Measurements from ENCODE around the gene STK32C.

The STK32C gene

DNA sequence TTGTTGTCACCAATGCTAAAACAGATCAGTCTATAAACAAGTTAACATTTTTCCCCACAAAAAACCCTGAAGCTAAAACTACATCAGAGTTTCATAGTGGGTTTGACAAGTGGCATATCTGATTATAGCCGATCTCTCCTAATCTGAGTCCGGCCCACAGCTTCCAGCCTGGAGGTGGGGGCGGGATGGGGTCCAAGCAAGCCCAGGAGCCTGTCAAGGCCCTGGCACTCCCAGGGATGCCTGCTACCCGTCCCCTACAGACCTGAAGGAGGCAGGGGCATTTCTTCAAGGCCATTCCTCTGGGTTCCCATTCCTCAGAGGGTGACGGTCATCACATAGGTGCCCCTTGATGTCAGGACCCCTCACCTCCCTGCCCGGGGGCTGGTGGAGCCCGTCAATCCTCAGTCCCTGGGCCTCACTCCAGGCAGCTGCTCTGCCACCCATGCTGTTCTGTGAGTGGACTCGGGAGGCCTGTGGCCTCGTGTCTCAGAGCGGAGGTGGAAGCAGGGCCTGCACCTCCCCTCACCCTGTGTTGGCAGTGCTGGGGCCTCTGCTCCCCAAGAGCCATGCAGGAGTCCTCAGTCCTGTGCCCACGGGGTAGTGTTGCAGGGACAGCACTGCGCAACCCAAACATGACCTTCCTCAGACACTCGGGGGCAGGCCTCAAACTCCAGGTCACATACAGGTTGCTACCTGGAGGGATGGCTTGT lies 112.2 kb downstream of the STK32C start:
- DNase-seq, result no peak

DNA sequence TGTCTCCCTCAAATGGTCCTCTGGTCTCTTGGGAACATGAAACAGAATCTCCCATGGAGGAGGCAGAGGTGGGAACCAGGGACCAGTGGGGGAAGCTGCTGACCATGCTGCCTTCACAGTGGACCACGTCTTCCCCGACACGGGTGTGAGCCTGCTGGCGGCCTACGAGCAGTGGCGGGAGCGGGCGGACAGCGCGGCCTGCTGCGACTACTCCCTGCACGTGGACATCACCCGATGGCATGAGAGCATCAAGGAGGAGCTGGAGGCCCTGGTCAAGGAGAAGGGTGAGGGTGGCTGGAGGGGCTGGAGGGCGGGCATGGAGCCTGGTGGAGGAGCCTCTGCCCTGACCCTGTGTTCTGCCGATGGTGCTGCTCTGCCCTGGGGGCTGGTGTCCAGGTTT lies 113.0 kb downstream of the STK32C start:
- no peak for DNase-seq

DNA sequence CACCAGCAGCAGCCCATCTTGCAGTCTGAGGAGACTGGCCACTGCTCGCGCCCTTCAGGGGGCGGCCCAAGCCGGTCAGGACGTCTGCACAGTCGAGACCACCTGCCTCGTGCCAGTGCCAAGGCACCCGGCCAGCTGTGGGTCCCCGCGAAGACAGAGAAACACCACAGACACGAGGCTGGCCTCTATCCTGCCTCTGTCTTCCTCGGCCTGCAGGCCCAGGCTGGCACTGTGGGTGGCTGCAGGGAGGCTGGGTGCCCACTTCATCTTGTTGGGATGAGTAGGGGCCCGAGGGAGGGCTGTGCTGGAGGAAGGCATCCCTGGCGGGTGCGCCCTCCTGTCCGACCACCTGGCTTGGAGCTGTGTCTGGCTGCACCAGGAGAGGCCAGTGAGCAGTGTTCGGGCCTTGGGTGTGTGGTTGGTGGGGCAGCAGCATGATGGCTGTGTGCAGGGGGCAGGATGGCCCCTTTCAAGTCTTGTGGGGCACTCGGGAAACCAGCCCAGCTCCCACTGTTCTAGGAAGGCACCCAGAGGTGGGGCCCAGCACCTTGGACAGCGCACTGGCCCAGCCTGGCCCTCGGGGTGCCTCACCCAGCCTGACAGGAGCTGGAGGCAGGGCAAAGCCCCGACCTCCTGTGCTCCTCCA lies 113.7 kb downstream of the STK32C start:
- DNase-seq, result peak; percentile 54

DNA sequence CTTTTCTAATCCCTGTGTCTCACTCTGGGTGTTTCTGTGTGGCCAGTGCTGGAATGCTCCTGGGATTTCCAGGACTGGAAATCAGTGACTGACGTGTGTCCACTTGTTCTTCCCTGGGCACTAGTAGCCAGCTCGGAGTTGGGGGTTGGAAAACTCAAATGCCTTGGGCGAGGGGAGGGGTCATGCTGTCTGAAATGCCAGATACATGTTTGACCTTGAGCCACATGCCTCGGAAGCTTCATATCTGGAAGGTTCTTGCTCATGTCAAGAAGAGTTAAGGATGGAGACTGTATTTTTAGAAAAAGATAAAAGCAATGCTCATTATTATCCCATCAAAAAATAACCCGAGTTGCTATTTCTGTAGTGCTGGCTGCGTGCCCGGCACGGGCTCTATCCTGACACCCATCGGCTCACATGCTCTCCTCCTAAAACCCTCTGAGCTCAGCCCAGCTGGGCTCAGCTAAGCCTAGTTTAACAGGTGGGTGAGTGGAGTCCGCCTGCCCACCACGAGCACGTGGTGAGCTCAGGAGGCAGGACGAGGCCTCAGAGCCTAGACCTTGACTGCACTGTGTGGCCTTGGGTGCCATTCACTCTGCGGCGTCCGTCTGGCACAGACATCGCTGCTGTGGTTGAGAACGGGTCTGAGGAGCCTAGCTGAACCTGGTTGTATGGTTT lies 114.6 kb downstream of the STK32C start:
- DNase-seq, result no peak

DNA sequence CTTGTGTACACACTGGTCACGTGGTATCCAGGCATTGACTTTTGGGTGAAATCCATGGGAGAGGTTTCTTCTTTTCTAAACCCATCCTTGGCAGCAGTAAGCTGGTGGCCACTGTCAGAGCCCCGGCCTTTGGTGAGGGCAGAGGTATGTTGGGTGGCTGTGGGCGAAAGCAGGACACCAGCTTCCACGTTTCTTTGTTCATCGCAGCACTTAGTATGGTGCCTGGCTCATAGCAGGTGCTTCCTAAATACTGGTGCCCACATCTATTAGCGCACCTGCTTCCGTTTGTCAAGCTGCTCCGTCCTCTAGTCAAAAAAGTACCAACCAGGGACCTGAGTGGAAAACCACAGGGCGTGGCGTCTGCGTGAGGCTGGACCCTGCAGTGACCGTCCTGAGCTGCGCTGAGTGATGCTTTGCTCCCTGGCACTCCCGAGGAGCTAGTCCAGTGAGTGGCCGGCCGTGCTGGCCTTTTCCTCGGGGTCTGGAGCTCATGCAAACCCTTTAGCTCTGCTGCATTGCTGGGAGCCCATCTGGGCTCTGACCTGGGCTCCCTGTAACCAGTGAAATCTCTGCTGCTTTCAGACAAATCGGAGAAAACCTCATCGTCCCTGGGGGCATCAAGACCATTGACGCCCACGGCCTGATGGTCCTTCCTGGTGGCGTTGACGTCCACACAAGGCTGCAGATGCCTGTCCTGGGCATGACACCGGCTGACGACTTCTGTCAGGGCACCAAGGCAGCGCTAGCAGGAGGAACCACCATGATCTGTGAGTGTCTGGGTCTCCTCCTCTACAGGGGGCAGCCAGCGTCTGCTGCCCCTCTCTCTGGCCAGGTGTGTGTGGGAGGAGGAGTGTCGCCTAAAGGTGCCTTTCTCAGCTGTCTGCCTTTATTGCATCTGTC lies 115.4 kb downstream of the STK32C start:
- no peak for DNase-seq

- DNase-seq, result no peak
Observed at GRCh38 chr10:132189810-132190422, 117.8 kb downstream of the STK32C start.

- DNase-seq, result no peak
Observed at GRCh38 chr10:132189016-132189415, 118.7 kb downstream of the STK32C start.

DNA sequence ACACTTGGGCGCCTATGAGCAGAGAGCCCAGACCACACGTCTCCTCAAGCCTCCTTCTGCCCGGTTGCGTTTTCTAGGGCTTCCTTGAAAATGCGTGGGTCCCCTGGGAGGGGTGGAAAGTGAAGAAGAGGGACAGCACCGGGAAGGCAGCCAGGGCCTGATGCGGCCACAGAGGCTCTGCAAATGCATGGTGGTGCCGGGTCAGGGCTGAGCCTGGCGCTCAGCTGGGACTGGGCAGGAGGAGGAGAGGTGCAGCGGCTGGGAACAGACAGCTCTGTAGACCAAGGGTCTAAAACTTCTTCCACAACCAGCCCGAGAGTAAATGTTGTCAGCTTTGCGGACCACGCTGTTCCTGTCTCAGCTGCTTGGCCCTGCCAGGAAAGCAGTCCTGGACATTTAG lies 119.4 kb downstream of the STK32C start:
- no peak for DNase-seq

DNA sequence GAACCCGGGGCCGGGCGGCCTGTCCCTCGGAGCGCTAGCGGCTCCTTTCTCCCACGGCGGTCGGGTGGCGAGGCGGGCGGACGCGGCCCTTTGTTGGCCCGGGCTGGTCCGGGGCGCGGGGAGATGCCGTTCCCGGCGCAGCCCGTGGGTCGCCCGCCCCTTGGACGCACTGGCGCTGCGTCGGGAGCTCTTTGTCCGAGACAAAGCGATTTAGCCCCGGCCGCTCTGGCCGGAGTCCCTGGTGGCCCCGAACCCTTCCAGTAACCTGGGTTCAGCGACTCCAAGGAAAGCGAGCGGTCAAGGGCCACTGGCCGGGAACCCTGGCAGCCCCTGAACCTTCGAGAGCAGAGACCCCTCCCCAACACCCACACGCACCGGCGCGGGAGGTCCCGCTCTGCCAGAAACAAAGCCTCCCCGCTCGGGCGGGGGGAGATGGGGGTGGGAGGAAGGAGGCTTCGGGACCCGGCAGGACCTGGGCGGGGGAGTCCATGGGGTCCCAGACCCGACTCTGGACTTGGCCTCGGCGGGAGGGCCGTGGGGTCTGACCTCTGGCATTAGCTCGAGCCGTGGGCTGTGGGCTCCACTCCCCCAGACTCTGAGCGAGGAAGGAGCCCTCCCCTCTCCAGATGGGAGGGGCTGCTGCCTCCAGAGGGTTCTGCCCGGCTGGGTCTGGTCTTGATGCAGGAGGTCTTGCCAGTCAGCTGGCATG lies 120.2 kb downstream of the STK32C start:
- DNase-seq, result no peak

GRCh38 chr10:132186488-132187429 lies 121.0 kb downstream of the STK32C start, which contains the start of gene DPYSL4:
Gene DPYSL4 (plus strand): TSS chr10:132186948. CDS start chr10:132187064, 116 bp downstream.
- DNase-seq, result peak; percentile 38

DNA sequence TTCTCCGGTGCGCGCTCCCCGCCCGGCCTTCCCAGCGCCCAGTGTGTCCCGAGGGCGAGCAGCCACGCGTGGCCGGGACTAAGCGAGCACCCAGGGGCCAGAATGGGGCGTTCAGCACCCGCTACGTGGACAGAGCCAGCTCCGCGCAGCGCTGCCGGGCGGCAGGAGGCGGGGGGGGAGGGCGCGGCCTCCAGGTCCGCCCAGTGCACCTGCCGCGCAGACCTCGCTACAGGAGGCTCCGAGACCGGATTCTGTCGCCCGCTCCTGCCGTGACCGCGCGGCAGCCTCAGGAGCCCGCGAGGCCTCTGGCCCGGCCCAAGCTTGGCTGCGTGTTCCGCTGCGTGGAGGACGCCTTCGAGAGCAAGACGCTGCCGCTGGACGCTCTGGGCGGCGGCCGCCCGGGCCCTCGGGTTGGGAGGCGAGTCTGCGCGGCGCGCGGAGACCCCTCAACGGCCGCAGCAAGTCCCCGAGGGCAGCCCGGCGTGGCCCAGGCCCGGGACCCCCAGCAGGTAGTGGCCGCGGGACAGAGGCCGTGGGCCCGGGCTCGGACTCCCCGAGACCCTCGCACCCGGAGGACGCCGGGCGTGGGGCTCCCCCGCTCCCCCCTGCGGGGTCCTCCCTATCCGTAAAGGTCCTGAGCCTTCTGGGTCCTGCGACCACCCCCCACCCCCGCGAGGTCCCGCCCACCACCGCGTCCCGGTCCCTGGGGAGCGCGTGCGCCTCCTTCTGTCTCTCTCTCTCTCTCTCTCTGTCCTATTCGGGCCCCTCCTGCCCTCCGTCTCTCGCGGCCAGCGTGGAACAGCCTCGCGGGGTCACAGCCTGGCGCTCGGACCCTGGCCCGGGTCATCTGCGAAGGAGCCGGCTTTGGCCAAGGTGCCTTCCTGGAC lies 121.9 kb downstream of the STK32C start:
- DNase-seq, result peak; percentile 64

- no peak for DNase-seq
Observed at GRCh38 chr10:132184816-132185593, 122.7 kb downstream of the STK32C start.

GRCh38 chr10:132183046-132183445 lies 124.7 kb downstream of the STK32C start:
- DNase-seq, result no peak

GRCh38 chr10:132182591-132182990 lies 125.2 kb downstream of the STK32C start:
- DNase-seq, result no peak

- no peak for DNase-seq
Observed at GRCh38 chr10:132181691-132182425, 125.9 kb downstream of the STK32C start.

DNA sequence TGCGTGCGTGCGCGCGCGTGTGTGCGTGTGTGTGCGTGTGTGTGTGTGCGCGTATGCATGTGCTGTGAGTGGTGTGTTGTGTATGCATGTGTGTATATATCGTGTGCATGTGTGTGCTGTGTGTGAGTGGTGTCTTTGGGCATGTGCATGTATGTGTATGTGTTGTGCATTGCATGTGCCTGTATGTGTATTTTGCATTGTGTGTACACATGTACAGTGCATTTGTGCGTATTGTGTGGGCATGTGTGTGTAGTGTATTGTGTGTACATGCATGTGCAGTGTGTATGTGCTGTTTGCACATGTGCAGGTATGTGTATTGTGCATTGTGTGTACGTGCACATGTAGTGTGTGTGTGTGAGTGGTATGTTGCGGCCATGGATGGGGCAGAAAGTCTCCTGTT lies 127.0 kb downstream of the STK32C start:
- DNase-seq, result no peak

GRCh38 chr10:132179551-132180392 lies 128.0 kb downstream of the STK32C start:
- DNase-seq, result no peak
